ENCODE data around the gene P4HA1. TPM values are rescaled to one million over a fixed set of nuclear protein-coding genes. Genes with fewer than 3 reads are reported as not detected.
"Not testable (repeated sequence)": the region's sequence is repeated elsewhere in the genome, so short reads cannot be mapped to it uniquely, and the experiment has no call there.

Gene P4HA1
- total RNA-seq, 2 donors from 2014 or later = 24.4 to 37.0 TPM

- Histone ChIP-seq H3K36me3 (peaks cover 6% of the 10 kb centered on the region), H3K4me3 (no peak overlapping the region), H3K27me3 (replicated peaks; ENCODE audit: insufficient read depth) (no peaks in the 10 kb centered on the region), H3K27ac (no peak overlapping the region), H3K4me1 (ENCODE audit: control insufficient read depth in 1 of 2, low read depth in 2 of 2) (peaks cover 8 to 9% of the 10 kb centered on the region in 2 donors), H3K9me3 (no peaks in the 10 kb centered on the region)
- ATAC-seq (ENCODE audit: insufficient number of reproducible peaks, low FRiP score, low read depth) = no peak
- TF ChIP-seq CTCF (IDR thresholded peaks at IDR 0.05) = no peak
- no peak for DNase-seq (ENCODE audit: low spot score)
Observed at GRCh38 chr10:73119457-73119856, 22.8 kb upstream of the P4HA1 start.

GRCh38 chr10:73117976-73118743 lies 21.5 kb upstream of the P4HA1 start:
- no peak for ATAC-seq (ENCODE audit: insufficient number of reproducible peaks, low FRiP score, low read depth)

GRCh38 chr10:73116017-73116416 lies 19.4 kb upstream of the P4HA1 start:
- H3K4me3 ChIP-seq = no peak overlapping the region
- H3K9me3 ChIP-seq = no peaks in the 10 kb centered on the region
- H3K27ac ChIP-seq = no peak overlapping the region
- H3K27me3 ChIP-seq (replicated peaks; ENCODE audit: insufficient read depth) = no peaks in the 10 kb centered on the region
- no peak for DNase-seq (ENCODE audit: low spot score)
- no peak for TF ChIP-seq CTCF (IDR thresholded peaks at IDR 0.05)
- H3K4me1 ChIP-seq (ENCODE audit: control insufficient read depth in 1 of 2, low read depth in 2 of 2) = peaks cover 8 to 16% of the 10 kb centered on the region in 2 donors
- ATAC-seq (ENCODE audit: insufficient number of reproducible peaks, low FRiP score, low read depth) = no peak
- no peaks in the 10 kb centered on the region for H3K36me3 ChIP-seq

More at GRCh38 chr10:73117976-73118743, 21.5 kb upstream of the P4HA1 start:
- no peaks in the 10 kb centered on the region for H3K27me3 ChIP-seq (replicated peaks; ENCODE audit: insufficient read depth)
- TF ChIP-seq CTCF (IDR thresholded peaks at IDR 0.05) = no peak
- no peaks in the 10 kb centered on the region for H3K9me3 ChIP-seq
- peaks cover 8 to 9% of the 10 kb centered on the region in 2 donors for H3K4me1 ChIP-seq (ENCODE audit: control insufficient read depth in 1 of 2, low read depth in 2 of 2)
- DNase-seq (ENCODE audit: low spot score) = no peak
- no peak overlapping the region for H3K4me3 ChIP-seq
- H3K27ac ChIP-seq = peak overlapping the region; percentile 45 to 54
- H3K36me3 ChIP-seq = no peaks in the 10 kb centered on the region

GRCh38 chr10:73113551-73113950 lies 16.9 kb upstream of the P4HA1 start:
- no peak for DNase-seq (ENCODE audit: low spot score)
- no peaks in the 10 kb centered on the region for H3K27me3 ChIP-seq (replicated peaks; ENCODE audit: insufficient read depth)
- ATAC-seq (ENCODE audit: insufficient number of reproducible peaks, low FRiP score, low read depth) = no peak
- H3K27ac ChIP-seq = no peak overlapping the region
- H3K9me3 ChIP-seq = no peaks in the 10 kb centered on the region
- H3K36me3 ChIP-seq = no peaks in the 10 kb centered on the region
- H3K4me1 ChIP-seq (ENCODE audit: control insufficient read depth in 1 of 2, low read depth in 2 of 2) = peaks cover 8 to 18% of the 10 kb centered on the region in 2 donors
- no peak for TF ChIP-seq CTCF (IDR thresholded peaks at IDR 0.05)
- H3K4me3 ChIP-seq = no peak overlapping the region

- H3K27ac ChIP-seq = peak overlapping the region in 1 of 2 donors; percentile 87
- H3K4me3 ChIP-seq = not testable (repeated sequence)
Observed at GRCh38 chr10:73112032-73112431, 15.4 kb upstream of the P4HA1 start.

More at GRCh38 chr10:73112032-73112431, 15.4 kb upstream of the P4HA1 start:
- H3K36me3 ChIP-seq; H3K9me3 ChIP-seq; H3K27me3 ChIP-seq (replicated peaks; ENCODE audit: insufficient read depth); DNase-seq (ENCODE audit: low spot score); ATAC-seq (ENCODE audit: insufficient number of reproducible peaks, low FRiP score, low read depth); H3K4me1 ChIP-seq (ENCODE audit: control insufficient read depth in 1 of 2, low read depth in 2 of 2): not testable (repeated sequence)

All from thoracic aorta (tissue), 2 donors.